HEK293 (cell line): ENCODE measurements around the gene MYBPH.

Source experiments
- KLF16 ChIP-seq: fragments of 450-650 bp; formaldehyde crosslinking; IDR thresholded peaks from 2 replicates; pipeline ENCODE4 v1.5.1; 2017; ENCODE audit warnings: missing biosample characterization, missing genetic modification characterization
- SP2 ChIP-seq: fragments of 450-650 bp; formaldehyde crosslinking; IDR thresholded peaks from 2 replicates; pipeline ENCODE4 v1.5.1; 2016; ENCODE audit warnings: missing biosample characterization, missing genetic modification characterization
- ZNF2 ChIP-seq: fragments of 450-650 bp; formaldehyde crosslinking; IDR thresholded peaks from 2 replicates; pipeline ENCODE4 v1.5.1; 2016; ENCODE audit warnings: missing biosample characterization, missing genetic modification characterization
- ZNF350 ChIP-seq: fragments of 450-650 bp; formaldehyde crosslinking; IDR thresholded peaks from 2 replicates; pipeline ENCODE4 v1.5.0; 2017; ENCODE audit warnings: missing biosample characterization, mild to moderate bottlenecking, missing genetic modification characterization
- ZNF426 ChIP-seq: fragments of 450-650 bp; formaldehyde crosslinking; IDR thresholded peaks from 2 replicates; pipeline ENCODE4 v1.5.1; 2017; ENCODE audit warnings: missing biosample characterization, missing genetic modification characterization, mild to moderate bottlenecking, inconsistent platforms, moderate library complexity

GRCh38 chr1:203145321-203146041 is 30.1 kb downstream of the MYBPH start:
- TF ChIP-seq SP2 (tag by site-specific recombination) (no peak), KLF16 (tag by site-specific recombination) (no peak), ZNF350 (tag by site-specific recombination) (no peak), ZNF2 (no peak), ZNF426 (tag by site-specific recombination) (no peak)
